Endodermal cell (in vitro differentiated cells): ENCODE data around the gene ANKRD65. TPM values are rescaled to one million over a fixed set of nuclear protein-coding genes. Genes with fewer than 3 reads are reported as not detected.

Source experiments
- DNase-seq: peaks from one replicate; pipeline ENCODE4 v3.0.0-alpha.2; 2017
- H3K27ac ChIP-seq: 2 replicates; pipeline ENCODE4 v1.5.1; 2013; ENCODE audit warnings: mild to moderate bottlenecking, low read depth, low read length, moderate library complexity
- H3K27me3 ChIP-seq: 2 replicates; pipeline ENCODE4 v1.6.1; 2013; ENCODE audit warnings: mild to moderate bottlenecking, low read length, moderate library complexity; ENCODE audit not compliant: insufficient read depth, control insufficient read depth, poor library complexity, severe bottlenecking
- H3K36me3 ChIP-seq: 2 replicates; pipeline ENCODE4 v1.7.0; 2013; ENCODE audit warnings: mild to moderate bottlenecking, low read length, moderate library complexity; ENCODE audit not compliant: control insufficient read depth, insufficient read depth
- H3K4me1 ChIP-seq: one replicate; pipeline ENCODE4 v1.7.0; 2013; ENCODE audit warnings: low read length; ENCODE audit not compliant: control insufficient read depth, insufficient read depth
- H3K4me3 ChIP-seq: 2 replicates; pipeline ENCODE4 v1.5.1; 2013; ENCODE audit warnings: mild to moderate bottlenecking, low read length, moderate library complexity
- H3K9ac ChIP-seq: 2 replicates; pipeline ENCODE4 v1.6.1; 2013; ENCODE audit warnings: mild to moderate bottlenecking, low read length, moderate library complexity; ENCODE audit not compliant: poor library complexity, severe bottlenecking; ENCODE audit errors: extremely low read depth
- H3K9me3 ChIP-seq: 2 replicates; pipeline ENCODE4 v1.6.1; 2013; ENCODE audit warnings: mild to moderate bottlenecking, low read length, moderate library complexity; ENCODE audit not compliant: control insufficient read depth
- H3K27ac Mint-ChIP-seq: 2 replicates; pipeline ENCODE4 v1.8.0; 2020; ENCODE audit warnings: mixed read lengths
- H3K27me3 Mint-ChIP-seq: 2 replicates; pipeline ENCODE4 v1.8.0; 2021; ENCODE audit warnings: mild to moderate bottlenecking, mixed read lengths; ENCODE audit not compliant: insufficient read depth
- H3K36me3 Mint-ChIP-seq: 2 replicates; pipeline ENCODE4 v1.8.0; 2020; ENCODE audit warnings: low read depth, mixed read lengths
- H3K4me1 Mint-ChIP-seq: 2 replicates; pipeline ENCODE4 v1.8.0; 2020; ENCODE audit warnings: mixed read lengths
- H3K4me3 Mint-ChIP-seq: 2 replicates; pipeline ENCODE4 v1.8.0; 2020; ENCODE audit warnings: mild to moderate bottlenecking, moderate library complexity, mixed read lengths
- H3K9me3 Mint-ChIP-seq: 2 replicates; pipeline ENCODE4 v1.8.0; 2020; ENCODE audit warnings: mild to moderate bottlenecking, mixed read lengths
- CTCF ChIP-seq: fragments of 200-600 bp; sonication (generic); conservative IDR thresholded peaks from 2 replicates; pipeline ENCODE4 v1.5.0; 2021; ENCODE audit warnings: antibody characterized with exemption, mild to moderate bottlenecking
- WGBS, 2 experiments: methylation state at CpG; one replicate each; pipeline versions ENCODE4 v1.1.5 to v1.1.7; 2013; ENCODE audit warnings: missing lambda C conversion rate in 2 of 2, mixed read lengths in 1 of 2; ENCODE audit not compliant: insufficient coverage in 1 of 2, insufficient read length in 1 of 2; 5-methylcytosine and 5-hydroxymethylcytosine counted together
- total RNA-seq, 2 donors: library from RNA; stranded (reverse); fragmentation: NEBNext Ultra II Directional in 1 of 2; extraction: Animal tissue kit (Norgen Biotek cat#: 25700) in 1 of 2; gene quantifications; 2 replicates in 1 of 2; 3 replicates in 1 of 2; pipeline ENCODE4 v1.2.1, GENCODE V29; 2021

Gene ANKRD65
- total RNA-seq, 2 donors from 2014 or later, result 1.6 TPM

GRCh38 chr1:1434824-1435105 is 13.7 kb upstream of the ANKRD65 start:
- peaks cover 16% of the 10 kb centered on the region for H3K27me3 ChIP-seq
- no peaks in the 10 kb centered on the region for H3K36me3 ChIP-seq
- Mint-ChIP-seq H3K4me3 (peak overlapping the region; percentile 51), H3K27me3 (peaks cover 4% of the 10 kb centered on the region), H3K36me3 (no peaks in the 10 kb centered on the region), H3K4me1 (peaks cover 10% of the 10 kb centered on the region), H3K27ac (no peak overlapping the region), H3K9me3 (no peaks in the 10 kb centered on the region)
- peak overlapping the region; percentile 69 for H3K4me3 ChIP-seq
- TF ChIP-seq CTCF, result no peak
- H3K27ac ChIP-seq, result no peak overlapping the region
- H3K4me1 ChIP-seq, result peaks cover 17% of the 10 kb centered on the region
- no peaks in the 10 kb centered on the region for H3K9me3 ChIP-seq
- WGBS, 2 experiments, result 92 to 94% methylated on average over 2 to 4 of the region's 4 CpGs
- H3K9ac ChIP-seq, result no peak overlapping the region
- no peak for DNase-seq

- Histone ChIP-seq H3K27ac (no peak overlapping the region), H3K4me1 (peaks cover 17% of the 10 kb centered on the region), H3K36me3 (no peaks in the 10 kb centered on the region), H3K9ac (no peak overlapping the region), H3K4me3 (no peak overlapping the region), H3K27me3 (peaks cover 16% of the 10 kb centered on the region), H3K9me3 (no peaks in the 10 kb centered on the region)
- H3K4me3 Mint-ChIP-seq, result no peak overlapping the region
- H3K4me1 Mint-ChIP-seq, result peaks cover 12% of the 10 kb centered on the region
- H3K27me3 Mint-ChIP-seq, result peaks cover 4% of the 10 kb centered on the region
- DNase-seq, result peak; percentile 91
- no peaks in the 10 kb centered on the region for H3K36me3 Mint-ChIP-seq
- no peaks in the 10 kb centered on the region for H3K9me3 Mint-ChIP-seq
- no peak for TF ChIP-seq CTCF
- H3K27ac Mint-ChIP-seq, result no peak overlapping the region
- 57% methylated on average over 16 to 32 of the region's 32 CpGs for WGBS, 2 experiments
Measured at GRCh38 chr1:1434131-1434823, 13.2 kb upstream of the ANKRD65 start.

- WGBS, 2 experiments, result 53 to 64% methylated on average over 11 to 12 of the region's 12 CpGs
- Mint-ChIP-seq H3K9me3 (no peaks in the 10 kb centered on the region), H3K4me3 (no peak overlapping the region), H3K4me1 (peaks cover 12% of the 10 kb centered on the region), H3K27me3 (peaks cover 4% of the 10 kb centered on the region), H3K27ac (no peak overlapping the region), H3K36me3 (no peaks in the 10 kb centered on the region)
- Histone ChIP-seq H3K4me1 (peaks cover 17% of the 10 kb centered on the region), H3K27ac (peak overlapping the region; percentile 79), H3K9me3 (no peaks in the 10 kb centered on the region), H3K4me3 (no peak overlapping the region), H3K27me3 (peaks cover 16% of the 10 kb centered on the region), H3K36me3 (no peaks in the 10 kb centered on the region), H3K9ac (no peak overlapping the region)
- peak; percentile 80 for DNase-seq
- TF ChIP-seq CTCF, result no peak
Measured at GRCh38 chr1:1433804-1434130, 12.7 kb upstream of the ANKRD65 start.
